Activated naive CD8-positive, alpha-beta T cell treated with anti-CD3 and anti-CD28 coated beads, Interleukin-2, amount 50 U/mL, for 16 hours (primary cell): ENCODE results near the gene DISC1.
"Not testable (repeated sequence)": the region's sequence is repeated elsewhere in the genome, so short reads cannot be mapped to it uniquely, and the experiment has no call there.

ENCODE experiments used
- DNase-seq: peaks from one replicate; pipeline ENCODE4 v3.0.0-alpha.2; 2020; ENCODE audit warnings: low read depth, low spot score

The DISC1 gene

DNA sequence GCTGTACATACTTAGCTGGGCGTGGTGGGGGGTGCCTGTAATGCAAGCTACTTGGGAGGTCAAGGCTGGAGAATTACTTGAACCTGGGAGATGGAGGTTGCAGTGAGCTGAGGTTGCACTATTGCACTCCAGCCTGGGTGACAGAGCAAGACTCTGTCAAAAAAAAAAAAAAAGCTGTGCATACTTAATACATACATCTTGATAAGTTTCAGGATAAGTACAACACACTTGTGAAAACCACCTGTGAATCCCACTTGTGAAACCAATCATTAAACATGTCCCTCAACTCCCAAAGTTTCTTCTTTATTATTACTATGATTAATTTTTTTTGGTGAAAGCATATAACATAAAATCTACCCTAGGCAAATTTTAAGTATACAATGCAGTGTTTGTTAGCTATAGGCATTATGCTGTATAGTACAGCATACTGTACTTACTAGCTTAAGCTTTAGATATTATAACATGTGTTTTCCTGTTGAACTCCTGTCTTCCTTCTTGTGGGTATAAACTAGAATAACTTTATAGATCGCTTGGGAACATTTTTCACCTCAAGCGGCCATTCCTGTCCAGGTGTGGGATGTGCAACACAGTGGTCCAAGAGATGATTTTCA lies 41.4 kb downstream of the DISC1 start:
- DNase-seq: no peak

DNA sequence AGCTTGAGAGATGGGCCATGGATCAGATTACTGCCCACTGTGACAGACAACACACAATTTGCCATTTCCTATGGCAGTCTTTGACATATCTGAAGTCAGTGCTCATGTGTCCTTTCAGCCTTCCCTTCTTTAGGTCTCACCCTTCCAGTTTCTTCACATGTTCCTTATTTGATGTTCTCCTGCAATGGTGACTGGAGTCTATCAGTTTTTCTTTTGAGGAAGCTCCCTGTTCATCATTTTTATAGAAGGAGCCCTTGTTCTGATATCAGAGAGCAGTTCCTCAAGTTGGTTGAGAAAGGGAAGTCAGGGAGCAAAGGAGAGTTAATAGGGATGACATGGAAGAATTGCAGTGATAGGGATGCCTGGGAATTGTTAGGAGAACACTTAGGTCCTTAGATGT lies 42.2 kb downstream of the DISC1 start:
- no peak for DNase-seq

DNA sequence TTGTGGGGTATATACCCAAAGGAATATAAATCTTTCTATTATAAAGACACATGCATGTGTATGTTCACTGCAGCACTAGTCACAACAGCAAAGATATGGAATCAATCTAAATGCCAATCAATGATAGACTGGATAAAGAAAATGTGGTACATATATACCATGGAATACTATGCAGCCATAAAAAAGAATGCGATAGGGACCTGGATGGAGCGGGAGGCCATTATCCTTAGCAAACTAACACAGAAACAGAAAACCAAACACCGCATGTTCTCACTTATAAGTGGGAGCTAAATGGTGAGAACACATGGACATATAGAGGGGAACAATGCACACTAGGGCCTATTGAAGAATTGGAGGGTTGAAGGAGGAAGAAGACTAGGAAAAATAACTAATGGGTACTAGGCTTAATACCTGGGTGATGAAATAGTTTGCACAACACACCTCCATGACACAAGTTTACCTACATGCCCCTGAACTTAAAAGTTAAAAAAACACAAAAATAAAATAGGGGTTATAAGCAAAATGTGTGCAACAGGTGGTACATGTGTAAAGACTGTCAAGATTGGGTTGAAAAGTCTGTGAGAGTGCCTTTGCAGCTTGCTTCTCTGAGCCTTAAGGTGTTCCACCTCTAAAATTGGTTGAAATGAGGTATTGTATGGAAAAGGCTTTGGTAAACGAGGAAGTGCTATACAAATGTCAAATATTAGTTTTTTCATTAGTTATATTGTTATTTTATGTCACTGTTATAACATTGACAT lies 43.5 kb downstream of the DISC1 start:
- DNase-seq: not testable (repeated sequence)

DNA sequence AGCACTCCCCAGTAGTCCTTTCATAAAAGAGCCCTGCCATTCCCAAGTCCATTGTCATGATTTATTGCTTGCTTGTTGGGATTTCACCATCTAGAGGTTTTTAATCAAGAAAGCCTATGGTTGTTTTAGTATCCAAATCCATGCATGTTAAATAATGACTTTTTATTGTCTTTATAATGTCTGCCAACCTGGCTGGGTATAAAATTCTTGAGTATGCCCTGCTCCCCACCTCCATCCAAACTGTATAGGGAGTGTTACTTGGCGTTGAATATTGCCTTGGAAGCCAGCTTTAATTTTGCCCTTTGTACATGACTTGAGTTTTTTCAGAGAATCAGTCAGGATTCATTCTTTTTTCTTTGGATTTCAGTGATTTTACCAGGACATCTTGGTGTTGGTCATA lies 44.2 kb downstream of the DISC1 start:
- DNase-seq: no peak

DNA sequence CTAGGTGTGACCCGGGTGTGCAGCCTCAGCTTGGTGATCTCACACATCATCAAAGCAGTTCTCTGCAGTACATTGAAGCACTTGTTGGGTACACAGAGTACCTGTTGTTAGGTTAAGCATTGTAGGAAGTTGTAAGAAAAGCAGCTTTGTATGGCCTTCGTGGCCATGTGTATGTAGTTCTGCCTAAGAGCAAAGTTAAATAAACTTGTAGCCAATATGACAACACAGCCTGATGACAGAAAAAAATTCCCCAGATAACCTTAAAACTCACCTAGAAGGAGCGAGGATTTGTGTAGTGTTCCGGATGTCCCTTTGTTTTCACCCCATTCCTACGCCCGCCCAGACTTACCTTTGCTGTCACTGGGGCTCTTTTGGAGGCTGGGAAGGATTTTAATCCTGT lies 48.0 kb downstream of the DISC1 start:
- DNase-seq: no peak

DNA sequence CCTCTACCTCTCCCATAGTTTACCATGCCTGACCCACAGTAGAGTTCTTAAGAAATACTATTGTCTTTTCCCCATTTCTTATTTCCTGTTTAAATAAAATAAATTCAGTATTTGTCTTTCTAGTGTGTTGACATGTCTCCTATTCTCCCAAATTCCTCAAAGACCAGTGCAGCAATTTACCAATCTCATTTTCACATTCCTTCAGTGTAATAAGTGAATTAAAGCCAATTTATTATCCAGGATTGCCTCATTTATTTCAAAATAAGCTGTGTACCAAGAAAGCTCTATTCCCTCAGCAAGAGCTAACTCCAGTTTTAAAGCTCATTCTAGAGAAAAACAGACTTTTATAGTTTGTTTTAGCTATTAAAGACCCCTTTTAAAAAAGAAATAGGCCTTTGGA lies 49.9 kb downstream of the DISC1 start:
- no peak for DNase-seq

DNA sequence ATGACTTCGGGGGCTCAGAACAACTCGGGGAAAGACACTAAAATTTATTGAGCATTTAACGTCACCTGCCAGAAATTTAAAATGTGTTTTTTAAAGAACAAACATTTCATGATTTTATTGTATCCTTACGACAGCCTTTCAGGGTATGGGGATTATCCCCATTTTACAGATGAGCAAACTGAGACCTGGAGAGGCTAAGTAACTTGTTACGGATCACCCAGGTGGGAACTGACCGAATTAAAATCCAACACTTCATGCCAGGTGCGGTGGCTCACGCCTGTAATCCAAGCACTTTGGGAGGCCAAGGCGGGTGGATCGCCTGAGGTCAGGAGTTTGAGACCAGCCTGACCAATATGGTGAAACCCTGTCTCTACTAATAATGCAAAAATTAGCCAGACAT lies 50.9 kb downstream of the DISC1 start:
- no peak for DNase-seq

DNA sequence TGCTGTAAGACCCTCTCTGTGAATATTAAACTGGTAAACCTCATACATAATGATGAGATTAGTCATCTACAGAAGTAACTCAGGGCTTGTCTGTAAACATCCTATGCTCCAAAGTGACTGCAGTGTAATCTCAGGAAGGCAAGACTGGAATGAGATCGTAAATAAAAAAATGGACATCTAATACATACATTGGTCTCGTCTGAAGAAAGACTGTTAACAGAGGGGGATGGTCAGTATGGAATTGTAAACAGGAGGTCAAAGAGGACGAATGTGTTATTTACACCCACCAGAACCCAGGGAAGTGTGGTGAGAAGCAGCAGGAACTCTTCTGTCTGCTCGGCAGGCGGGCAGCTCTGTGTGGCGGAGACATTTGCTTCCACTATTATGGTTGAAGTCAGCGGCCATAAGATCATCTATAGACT lies 51.4 kb downstream of the DISC1 start:
- DNase-seq: no peak

DNA sequence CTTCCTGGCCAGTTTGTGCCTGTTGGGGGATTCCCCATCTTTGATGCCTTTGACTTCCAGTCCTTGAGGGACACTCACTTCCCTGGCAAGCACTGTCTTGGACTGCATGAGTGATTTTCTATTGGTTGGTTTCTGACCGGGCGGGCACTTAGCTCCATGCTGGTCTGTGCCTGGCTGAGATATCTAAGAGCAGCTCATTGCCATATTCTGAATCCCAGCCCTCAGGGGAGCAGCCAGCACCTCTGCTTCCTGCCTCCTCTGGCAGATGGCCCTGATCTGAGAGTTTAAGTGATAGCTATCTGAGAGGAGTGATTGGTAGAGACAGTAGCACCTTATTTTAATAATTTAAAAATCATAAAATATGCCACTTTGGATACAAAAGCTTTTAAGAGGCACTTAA lies 52.5 kb downstream of the DISC1 start:
- DNase-seq: no peak

DNA sequence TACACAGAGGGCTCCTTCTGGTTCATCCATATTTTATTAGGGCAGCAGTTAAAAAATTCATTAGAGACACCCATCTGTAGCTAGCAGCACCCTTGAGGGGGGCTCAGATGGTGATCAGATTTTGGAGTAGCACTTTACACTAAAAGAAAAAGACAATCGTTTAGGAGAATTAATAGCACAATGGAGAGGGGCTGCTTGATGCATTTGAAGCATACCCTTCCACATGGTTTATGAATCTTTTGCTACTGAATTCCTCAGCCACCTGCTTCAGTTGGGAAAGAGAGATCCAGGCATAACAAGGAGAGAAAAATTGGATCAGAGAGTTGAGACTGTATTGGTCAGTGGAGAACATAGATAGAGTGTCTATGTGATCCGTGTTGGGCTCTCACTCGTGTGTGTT lies 54.4 kb downstream of the DISC1 start:
- DNase-seq: no peak

DNA sequence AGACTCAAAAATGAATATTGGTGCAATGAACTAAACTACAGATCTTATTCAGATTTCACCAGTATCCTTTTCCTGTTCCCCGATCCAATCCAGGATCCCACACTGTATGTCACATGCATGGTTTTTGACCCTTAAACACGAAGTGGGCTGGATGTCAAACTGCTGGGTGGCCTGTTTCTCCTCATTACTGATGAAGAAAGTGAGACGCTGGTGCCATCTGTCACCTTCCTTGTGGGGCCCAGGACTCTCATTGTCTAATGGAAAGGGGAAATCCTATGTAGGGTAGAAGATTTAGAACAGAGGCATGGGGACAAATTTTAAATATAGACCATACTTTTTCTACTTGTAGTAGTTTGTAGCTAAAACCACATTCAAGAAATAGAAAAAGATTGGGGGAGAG lies 56.2 kb downstream of the DISC1 start:
- DNase-seq: no peak

DNA sequence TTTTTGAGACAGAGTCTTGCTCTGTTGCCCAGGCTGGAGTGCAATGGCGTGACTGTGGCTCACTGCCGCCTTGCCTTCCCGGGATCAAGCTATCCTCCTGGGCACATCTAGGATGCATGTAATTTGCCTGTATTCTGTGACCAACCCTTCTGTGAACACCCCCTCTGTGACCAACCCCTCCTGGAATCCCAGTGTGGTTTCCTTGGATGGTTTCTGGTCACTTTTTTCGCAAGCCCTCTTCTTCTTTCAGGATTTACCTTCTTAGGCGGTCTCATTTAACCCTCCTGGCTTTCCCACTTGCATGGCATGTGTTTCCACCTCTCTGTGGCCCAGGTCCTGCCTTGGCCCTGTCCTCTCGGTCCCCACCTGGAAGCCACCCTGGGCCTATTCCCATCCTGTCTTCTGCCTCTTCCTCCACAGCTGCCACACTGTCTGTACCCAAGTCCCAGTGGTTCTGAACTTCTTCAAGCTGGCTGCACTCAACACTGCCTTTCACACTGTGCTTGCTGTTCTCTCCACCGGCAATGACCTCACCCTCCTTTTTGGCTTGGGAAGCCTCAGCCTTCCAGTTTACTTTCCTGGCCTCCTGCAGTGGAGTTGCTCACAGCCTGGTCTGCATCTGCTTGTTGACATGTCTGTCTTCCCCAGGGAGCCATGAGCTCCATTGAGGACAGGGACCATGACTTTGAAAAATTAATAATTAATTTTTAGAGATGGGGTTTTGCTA lies 57.0 kb downstream of the DISC1 start:
- DNase-seq: no peak

DNA sequence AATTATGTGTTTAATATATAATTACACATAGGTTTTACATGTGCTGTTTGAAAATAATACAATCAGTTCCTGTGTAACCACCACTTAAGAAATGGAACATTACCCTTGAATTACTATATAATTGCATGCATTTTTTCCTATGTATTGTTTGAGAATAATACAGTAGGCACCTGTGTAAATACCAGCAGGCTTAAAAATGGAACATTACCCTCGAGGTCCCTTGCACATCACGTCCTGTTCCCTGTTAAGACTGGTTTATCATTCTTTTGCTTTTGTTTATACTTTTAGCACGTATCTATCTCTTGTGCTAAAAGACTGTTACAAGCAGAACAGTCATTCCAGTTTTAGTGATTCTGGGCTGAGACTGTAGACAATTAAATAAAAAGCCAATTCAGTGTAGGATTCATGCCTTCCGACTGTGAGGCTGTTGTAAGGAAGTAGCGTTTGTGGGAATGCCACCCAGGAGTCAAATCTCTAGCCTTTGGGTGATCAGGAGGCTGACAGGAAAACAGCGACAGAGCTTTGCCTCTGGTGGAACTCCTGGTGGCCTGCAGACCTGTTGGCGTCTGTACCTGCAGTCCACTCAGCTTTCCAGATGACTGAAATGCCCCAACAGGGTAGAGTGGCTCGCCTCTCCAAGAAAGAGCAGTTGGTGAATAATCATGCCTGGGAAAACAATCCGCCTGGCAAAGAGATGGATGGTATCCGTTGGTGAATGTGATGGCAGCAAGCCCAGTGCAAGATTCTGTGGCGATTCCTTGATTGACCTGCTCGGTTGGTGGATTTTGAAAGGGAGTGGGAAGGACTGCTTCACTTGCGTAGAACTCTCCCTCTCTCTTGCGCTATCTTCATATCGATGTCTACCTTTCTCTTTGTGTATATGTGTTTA lies 58.0 kb downstream of the DISC1 start:
- DNase-seq: no peak

DNA sequence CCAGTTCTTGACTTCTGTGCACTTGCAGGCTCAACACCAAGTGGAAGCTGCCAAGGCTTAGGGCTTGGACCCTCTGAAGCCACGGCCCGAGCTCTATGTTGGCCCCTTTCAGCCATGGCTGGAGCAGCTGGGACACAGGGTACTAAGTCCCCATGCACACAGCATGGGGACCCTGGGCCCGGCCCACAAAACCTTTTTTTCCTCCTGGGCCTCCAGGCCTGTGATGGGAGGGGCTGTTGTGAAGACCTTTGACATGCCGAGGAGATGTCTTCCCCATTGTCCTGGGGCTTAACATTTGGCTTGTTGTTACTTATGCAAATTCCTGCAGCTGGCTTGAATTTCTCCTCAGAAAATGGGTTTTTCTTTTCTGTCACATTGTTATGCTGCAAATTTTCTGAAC lies 59.8 kb downstream of the DISC1 start:
- DNase-seq: no peak

DNA sequence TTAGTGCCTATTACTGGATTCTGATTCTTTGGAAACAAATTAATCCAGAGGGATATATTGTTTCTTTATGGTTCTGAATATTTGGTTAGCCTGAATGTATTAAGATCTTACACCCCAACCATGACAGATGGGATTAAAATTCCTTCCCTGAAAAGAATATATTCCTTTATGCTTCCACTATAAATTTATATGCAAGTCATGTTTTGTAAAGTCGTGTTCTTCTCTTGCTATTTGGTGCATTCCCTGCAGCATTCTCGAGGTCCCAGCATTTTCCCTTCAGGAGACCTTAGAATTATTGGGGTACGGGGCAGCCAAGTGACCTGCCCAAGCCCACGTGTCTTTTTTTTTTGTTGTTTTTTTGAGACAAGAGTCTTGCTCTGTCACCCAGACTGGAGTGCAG lies 62.4 kb downstream of the DISC1 start:
- no peak for DNase-seq

DNA sequence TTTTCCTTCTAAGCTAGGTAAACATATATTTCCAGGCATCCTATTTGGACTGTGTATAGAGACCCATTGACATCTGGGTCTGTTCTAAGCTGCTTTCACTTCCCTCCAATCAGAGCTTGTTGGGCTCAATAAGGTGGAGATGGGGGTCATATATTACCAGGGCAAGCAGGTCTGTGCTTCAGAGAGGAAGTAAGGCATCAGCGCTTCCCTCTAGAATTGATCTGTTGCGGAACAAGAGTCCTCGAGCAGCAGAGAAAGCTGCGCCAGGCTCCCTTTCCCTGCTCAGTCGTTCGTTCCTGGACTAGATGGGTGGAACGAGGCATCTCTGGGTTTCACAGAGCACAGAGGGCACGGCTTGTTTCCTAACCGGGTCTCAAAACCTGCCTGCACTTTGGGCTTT lies 63.5 kb downstream of the DISC1 start:
- DNase-seq: no peak

DNA sequence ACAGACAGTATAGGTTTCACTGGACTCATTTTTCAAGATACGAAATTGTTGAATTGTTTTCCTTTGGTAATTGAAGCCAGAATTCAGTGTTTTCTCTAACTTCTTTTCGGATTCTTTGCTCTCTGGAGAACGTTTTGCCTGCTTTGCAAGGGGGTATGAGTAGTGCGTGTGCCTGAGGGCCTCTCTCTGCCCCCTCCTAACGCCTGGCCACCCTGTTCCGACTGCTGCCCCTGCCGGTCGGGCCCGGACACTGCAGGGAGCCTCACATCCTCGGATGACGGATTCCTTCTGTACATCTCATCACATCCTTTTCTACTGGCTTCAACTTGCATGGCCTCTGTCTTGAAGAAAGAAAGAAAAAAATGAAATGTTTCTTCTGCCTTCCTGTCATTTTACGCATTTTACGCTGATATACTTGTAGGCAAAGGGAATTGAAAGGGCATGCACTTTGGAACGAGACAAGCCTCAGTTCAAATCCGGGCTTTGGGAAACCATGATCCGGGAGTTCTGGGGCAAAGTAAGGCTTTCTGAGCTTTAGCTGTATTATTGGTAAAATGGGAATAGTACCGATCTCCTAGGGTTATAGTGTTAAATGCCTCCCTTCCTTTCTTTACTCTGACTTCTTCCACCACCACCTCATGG lies 65.1 kb downstream of the DISC1 start:
- no peak for DNase-seq

DNA sequence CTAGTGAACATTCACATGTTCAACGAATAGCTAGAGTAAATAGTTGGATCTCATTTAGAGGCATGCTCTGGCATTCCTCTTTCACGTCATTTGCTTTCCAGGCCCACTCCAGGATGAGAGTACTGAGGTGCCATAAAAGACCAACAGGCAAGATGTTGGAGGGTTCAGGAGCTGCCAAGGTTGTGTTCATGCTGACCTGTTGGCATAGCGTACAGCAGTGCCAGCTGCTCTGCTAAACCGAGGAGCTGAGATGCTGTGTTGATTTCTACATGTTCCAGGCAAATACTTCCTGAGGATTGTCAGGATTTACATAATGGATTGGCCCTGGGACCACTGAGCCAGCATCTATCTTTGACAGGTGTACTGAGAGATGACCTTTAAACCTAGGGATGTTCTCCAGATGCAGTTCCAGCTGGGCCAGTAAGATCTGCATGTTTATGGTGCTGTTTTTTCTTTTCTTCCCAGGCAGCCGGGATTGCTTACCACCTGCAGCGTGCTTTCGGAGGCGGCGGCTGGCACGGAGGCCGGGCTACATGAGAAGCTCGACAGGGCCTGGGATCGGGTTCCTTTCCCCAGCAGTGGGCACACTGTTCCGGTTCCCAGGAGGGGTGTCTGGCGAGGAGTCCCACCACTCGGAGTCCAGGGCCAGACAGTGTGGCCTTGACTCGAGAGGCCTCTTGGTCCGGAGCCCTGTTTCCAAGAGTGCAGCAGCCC lies 66.9 kb downstream of the DISC1 start:
- DNase-seq: no peak

DNA sequence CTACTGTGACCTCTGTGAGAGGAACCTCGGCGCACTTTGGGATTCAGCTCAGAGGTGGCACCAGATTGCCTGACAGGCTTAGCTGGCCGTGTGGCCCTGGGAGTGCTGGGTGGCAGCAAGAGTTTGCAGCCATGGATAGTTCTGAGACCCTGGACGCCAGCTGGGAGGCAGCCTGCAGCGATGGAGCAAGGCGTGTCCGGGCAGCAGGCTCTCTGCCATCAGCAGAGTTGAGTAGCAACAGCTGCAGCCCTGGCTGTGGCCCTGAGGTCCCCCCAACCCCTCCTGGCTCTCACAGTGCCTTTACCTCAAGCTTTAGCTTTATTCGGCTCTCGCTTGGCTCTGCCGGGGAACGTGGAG lies 67.5 kb downstream of the DISC1 start:
- DNase-seq: no peak

DNA sequence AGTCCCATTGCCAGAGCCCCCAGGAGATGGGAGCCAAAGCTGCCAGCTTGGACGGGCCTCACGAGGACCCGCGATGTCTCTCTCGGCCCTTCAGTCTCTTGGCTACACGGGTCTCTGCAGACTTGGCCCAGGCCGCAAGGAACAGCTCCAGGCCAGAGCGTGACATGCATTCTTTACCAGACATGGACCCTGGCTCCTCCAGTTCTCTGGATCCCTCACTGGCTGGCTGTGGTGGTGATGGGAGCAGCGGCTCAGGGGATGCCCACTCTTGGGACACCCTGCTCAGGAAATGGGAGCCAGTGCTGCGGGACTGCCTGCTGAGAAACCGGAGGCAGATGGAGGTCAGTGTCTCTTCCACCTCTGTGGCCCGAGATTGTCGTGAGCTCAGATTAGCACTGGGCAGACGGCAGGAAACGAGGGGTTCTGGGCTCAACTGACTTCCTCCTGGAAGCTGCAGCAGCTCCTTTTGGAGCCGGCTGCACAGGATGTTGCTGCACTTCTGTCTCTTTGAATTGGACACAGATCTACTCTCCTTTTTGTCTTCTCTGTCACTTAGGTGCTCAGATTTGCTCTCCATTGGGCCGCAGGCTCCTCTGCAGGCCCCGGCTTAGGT lies 68.0 kb downstream of the DISC1 start:
- DNase-seq: no peak
